Measurements from ENCODE around the gene GRIA4. TPM values are rescaled to one million over a fixed set of nuclear protein-coding genes. Genes with fewer than 3 reads are reported as not detected.
"Not testable (repeated sequence)": the region's sequence is repeated elsewhere in the genome, so short reads cannot be mapped to it uniquely, and the experiment has no call there.

GRIA4 gene
- total RNA-seq, 2 experiments from 2014 or later: not detected

GRCh38 chr11:105754716-105755115 lies 144.8 kb downstream of the GRIA4 start:
- ChIA-PET CTCF (no interaction called here), POLR2A (no interaction called here)
- intact Hi-C loops (cut with micrococcal nuclease): no loop called here
- Mint-ChIP-seq H3K27me3 (no peaks in the 10 kb centered on the region), H3K27ac (no peak overlapping the region), H3K36me3 (ENCODE audit: low read depth) (no peaks in the 10 kb centered on the region), H3K4me1 (ENCODE audit: low read depth) (no peaks in the 10 kb centered on the region), H3K9me3 (no peaks in the 10 kb centered on the region), H3K4me3 (no peak overlapping the region)
- no peak for DNase-seq
- ATAC-seq: no peak
- TF ChIP-seq CTCF (IDR thresholded peaks at IDR 0.05): no peak

- Mint-ChIP-seq H3K27me3 (no peaks in the 10 kb centered on the region), H3K36me3 (ENCODE audit: low read depth) (no peaks in the 10 kb centered on the region), H3K9me3 (no peaks in the 10 kb centered on the region), H3K4me1 (ENCODE audit: low read depth) (no peaks in the 10 kb centered on the region), H3K27ac (no peak overlapping the region), H3K4me3 (no peak overlapping the region)
- CTCF ChIA-PET: no interaction called here
- POLR2A ChIA-PET: no interaction called here
- no peak for TF ChIP-seq CTCF (IDR thresholded peaks at IDR 0.05)
- DNase-seq (no peak), ATAC-seq (no peak)
- intact Hi-C loops (cut with micrococcal nuclease): no loop called here
Observed at GRCh38 chr11:105757107-105757506, 147.2 kb downstream of the GRIA4 start.

- no peaks in the 10 kb centered on the region for H3K36me3 Mint-ChIP-seq (ENCODE audit: low read depth)
- TF ChIP-seq CTCF (IDR thresholded peaks at IDR 0.05): no peak
- H3K27ac Mint-ChIP-seq: no peak overlapping the region
- H3K9me3 Mint-ChIP-seq: no peaks in the 10 kb centered on the region
- DNase-seq (no peak), ATAC-seq (no peak)
- H3K27me3 Mint-ChIP-seq: peaks cover 2% of the 10 kb centered on the region
- intact Hi-C loops (cut with micrococcal nuclease): no loop called here
- H3K4me3 Mint-ChIP-seq: no peak overlapping the region
- no peaks in the 10 kb centered on the region for H3K4me1 Mint-ChIP-seq (ENCODE audit: low read depth)
- ChIA-PET POLR2A (no interaction called here), CTCF (no interaction called here)
Observed at GRCh38 chr11:105763594-105763993, 153.7 kb downstream of the GRIA4 start.

GRCh38 chr11:105767931-105768330 lies 158.1 kb downstream of the GRIA4 start:
- ChIA-PET POLR2A (no interaction called here), CTCF (interaction anchor here (0.5 to 1.0 kb wide), 2 partner anchors 10 to 128 kb away, joined by 3 read pairs; no protein-coding TSS in a partner anchor)
- DNase-seq: no peak
- Mint-ChIP-seq H3K4me3 (no peak overlapping the region), H3K4me1 (ENCODE audit: low read depth) (no peaks in the 10 kb centered on the region), H3K27ac (no peak overlapping the region), H3K36me3 (ENCODE audit: low read depth) (no peaks in the 10 kb centered on the region), H3K9me3 (no peaks in the 10 kb centered on the region), H3K27me3 (peaks cover 2% of the 10 kb centered on the region)
- no peak for TF ChIP-seq CTCF (IDR thresholded peaks at IDR 0.05)
- intact Hi-C loops (cut with micrococcal nuclease): no loop called here
- no peak for ATAC-seq

- Mint-ChIP-seq H3K27me3 (peaks cover 2% of the 10 kb centered on the region), H3K4me3 (no peak overlapping the region), H3K27ac (no peak overlapping the region), H3K9me3 (no peaks in the 10 kb centered on the region), H3K4me1 (ENCODE audit: low read depth) (no peaks in the 10 kb centered on the region), H3K36me3 (ENCODE audit: low read depth) (no peaks in the 10 kb centered on the region)
- TF ChIP-seq CTCF (IDR thresholded peaks at IDR 0.05): no peak
- ATAC-seq (no peak), DNase-seq (no peak)
- intact Hi-C loops (cut with micrococcal nuclease): no loop called here
- ChIA-PET POLR2A (no interaction called here), CTCF (no interaction called here)
Observed at GRCh38 chr11:105769627-105770026, 159.8 kb downstream of the GRIA4 start.

- ATAC-seq; DNase-seq; H3K4me3 Mint-ChIP-seq; H3K9me3 Mint-ChIP-seq; H3K4me1 Mint-ChIP-seq (ENCODE audit: low read depth); H3K27ac Mint-ChIP-seq; H3K27me3 Mint-ChIP-seq; intact Hi-C loops (cut with micrococcal nuclease); H3K36me3 Mint-ChIP-seq (ENCODE audit: low read depth); POLR2A ChIA-PET; CTCF ChIA-PET: not testable (repeated sequence)
Observed at GRCh38 chr11:105773452-105773851, 163.6 kb downstream of the GRIA4 start.
